ENCODE results near the gene ARID3A. TPM values are rescaled to one million over a fixed set of nuclear protein-coding genes. Genes with fewer than 3 reads are reported as not detected.

Gene ARID3A
- total and polyA plus RNA-seq, 12 donors: 3.0 to 11.7 (median 5.0) TPM

- no peak for TF ChIP-seq CTCF (IDR thresholded peaks at IDR 0.05)
- Histone ChIP-seq H3K4me1 (no peaks in the 10 kb centered on the region), H3K9me3 (peaks cover 0 to 5% (median 0%) of the 10 kb centered on the region in 11 donors), H3K27me3 (no peaks in the 10 kb centered on the region), H3K27ac (no peak overlapping the region), H3K4me3 (no peak overlapping the region), H3K36me3 (peaks cover 0 to 61% (median 12%) of the 10 kb centered on the region in 9 donors)
- WGBS, 2 donors: 91 to 92% methylated on average over 31 of the region's 31 CpGs
- ATAC-seq: no peak
- DNase-seq: no peak
- intact Hi-C loops (cut with DNase I): no loop called here
These were observed 37.0 kb downstream of the ARID3A start for GRCh38 chr19:962683-963400.

- ATAC-seq (no peak), DNase-seq (no peak)
- intact Hi-C loops (cut with DNase I): no loop called here
- whole genome bisulfite sequencing, 2 donors: 84 to 92% methylated on average over 8 to 11 of the region's 11 CpGs
- Histone ChIP-seq H3K27ac (no peak overlapping the region), H3K27me3 (no peaks in the 10 kb centered on the region), H3K4me1 (no peaks in the 10 kb centered on the region), H3K4me3 (no peak overlapping the region), H3K9me3 (peaks cover 0 to 5% (median 0%) of the 10 kb centered on the region in 11 donors), H3K36me3 (peaks cover 0 to 68% (median 16%) of the 10 kb centered on the region in 9 donors)
- TF ChIP-seq CTCF (IDR thresholded peaks at IDR 0.05): no peak
These were observed 37.7 kb downstream of the ARID3A start for GRCh38 chr19:963486-963951.

- no peak for ATAC-seq
- intact Hi-C loops (cut with DNase I): no loop called here
These were observed 38.3 kb downstream of the ARID3A start for GRCh38 chr19:964116-964520.

More at GRCh38 chr19:964116-964520, 38.3 kb downstream of the ARID3A start:
- 97 to 98% methylated on average over 16 of the region's 16 CpGs for WGBS, 2 donors
- Histone ChIP-seq H3K4me3 (no peak overlapping the region), H3K9me3 (peaks cover 0 to 5% (median 0%) of the 10 kb centered on the region in 11 donors), H3K27me3 (no peaks in the 10 kb centered on the region), H3K36me3 (peaks cover 0 to 70% (median 20%) of the 10 kb centered on the region in 9 donors), H3K27ac (no peak overlapping the region), H3K4me1 (no peaks in the 10 kb centered on the region)
- no peak for DNase-seq
- no peak for TF ChIP-seq CTCF (IDR thresholded peaks at IDR 0.05)

Data from heart right ventricle (tissue), 16 donors.